Measurements from ENCODE around the gene FHL3.

Gene FHL3

GRCh38 chr1:38012363-38013226 is 7.3 kb upstream of the FHL3 start, which contains the start of gene UTP11:
TSS of gene UTP11 (plus strand) at chr1:38012734. CDS start at chr1:38012803, 69 bp downstream.
- peak; percentile 65 for DNase-seq (ENCODE audit: low read depth)

- no peak for DNase-seq (ENCODE audit: low read depth)
Measured at GRCh38 chr1:38009841-38010180, 4.5 kb upstream of the FHL3 start.

- no peak for DNase-seq (ENCODE audit: low read depth)
Measured at GRCh38 chr1:38009088-38009840, 4.0 kb upstream of the FHL3 start.

- no peak for DNase-seq (ENCODE audit: low read depth)
Measured at GRCh38 chr1:38006008-38006828, 904 bp upstream of the FHL3 start.

- DNase-seq (ENCODE audit: low read depth), result no peak
Measured at GRCh38 chr1:38004284-38005108, 818 bp downstream of the FHL3 start.

GRCh38 chr1:38003261-38004250 is 1.8 kb downstream of the FHL3 start:
- DNase-seq (ENCODE audit: low read depth), result no peak

GRCh38 chr1:38000529-38001455 is 4.5 kb downstream of the FHL3 start:
- DNase-seq (ENCODE audit: low read depth), result no peak

GRCh38 chr1:38000233-38000528 is 5.1 kb downstream of the FHL3 start:
- DNase-seq (ENCODE audit: low read depth), result no peak

GRCh38 chr1:37999430-38000232 is 5.7 kb downstream of the FHL3 start:
- no peak for DNase-seq (ENCODE audit: low read depth)

- DNase-seq (ENCODE audit: low read depth), result no peak
Measured at GRCh38 chr1:37998913-37999429, 6.3 kb downstream of the FHL3 start.

GRCh38 chr1:37998089-37998808 is 7.1 kb downstream of the FHL3 start:
- DNase-seq (ENCODE audit: low read depth), result no peak

- no peak for DNase-seq (ENCODE audit: low read depth)
Measured at GRCh38 chr1:37997256-37998088, 7.8 kb downstream of the FHL3 start.

- no peak for DNase-seq (ENCODE audit: low read depth)
Measured at GRCh38 chr1:37995751-37996345, 9.5 kb downstream of the FHL3 start.

GRCh38 chr1:37994886-37995566 is 10.3 kb downstream of the FHL3 start:
- no peak for DNase-seq (ENCODE audit: low read depth)

- DNase-seq (ENCODE audit: low read depth), result no peak
Measured at GRCh38 chr1:37989361-37989930, 15.9 kb downstream of the FHL3 start.

Data from stimulated activated CD8-positive, alpha-beta memory T cell treated with anti-CD3 and anti-CD28 coated beads, Interleukin-15, amount 100 ng/mL, for 24 hours (primary cell).